Measurements from ENCODE around the gene SLC26A11. TPM values are rescaled to one million over a fixed set of nuclear protein-coding genes. Genes with fewer than 3 reads are reported as not detected.
"Not testable (repeated sequence)": the region's sequence is repeated elsewhere in the genome, so short reads cannot be mapped to it uniquely, and the experiment has no call there.

The SLC26A11 gene
- total and polyA plus RNA-seq, 2 donors (not counting 1 experiment from before 2014, with no cell fraction given), result 10.1 to 31.4 TPM

DNA sequence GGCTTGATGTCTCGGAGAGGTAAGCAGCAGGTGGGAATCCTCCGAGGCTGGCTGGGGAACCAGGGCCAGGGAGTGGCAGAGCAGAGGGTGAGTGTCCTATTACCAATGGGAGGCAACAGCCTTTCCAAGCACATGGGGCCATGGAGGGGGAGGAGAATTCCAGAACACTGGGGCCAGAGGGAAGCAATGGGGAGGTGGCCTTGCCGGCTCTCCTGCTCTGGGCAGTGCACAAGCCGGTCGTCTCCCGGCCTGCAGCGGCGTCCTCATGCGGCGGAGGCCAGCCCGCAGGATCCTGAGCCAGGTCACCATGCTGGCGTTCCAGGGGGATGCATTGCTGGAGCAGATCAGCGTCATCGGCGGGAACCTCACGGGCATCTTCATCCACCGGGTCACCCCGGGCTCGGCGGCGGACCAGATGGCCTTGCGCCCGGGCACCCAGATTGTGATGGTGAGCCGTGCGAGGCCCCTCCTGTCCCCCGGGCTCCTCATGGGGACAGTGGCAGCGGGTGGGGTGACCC is 22.0 kb upstream of the SLC26A11 start:
- Histone ChIP-seq H3K9ac (ENCODE audit: low read length) (no peak overlapping the region), H3K27me3 (replicated peaks in 1 of 4; ENCODE audit: control extremely low read depth in 1 of 4, control insufficient read depth in 3 of 4, insufficient read depth in 4 of 4, low read length in 3 of 4) (peaks cover 0 to 11% (median 0%) of the 10 kb centered on the region in 4 experiments), H3K79me2 (ENCODE audit: control insufficient read depth, insufficient read depth, low read length) (no peaks in the 10 kb centered on the region), H4K20me1 (ENCODE audit: control insufficient read depth, insufficient read depth, low read length, poor library complexity, severe bottlenecking) (no peaks in the 10 kb centered on the region), H3K4me3 (ENCODE audit: control extremely low read depth in 1 of 5, extremely low read depth in 1 of 5, insufficient read depth in 1 of 5, low read depth in 2 of 5, low read length in 4 of 5) (no peak overlapping the region), H3K4me2 (replicated peaks; ENCODE audit: low read depth, low read length, poor library complexity, severe bottlenecking) (no peak overlapping the region), H3K27ac (ENCODE audit: low read length in 2 of 2) (no peak overlapping the region), H2AFZ (ENCODE audit: insufficient read depth, low read depth, low read length, poor library complexity, severe bottlenecking) (no peak overlapping the region), H3K4me1 (ENCODE audit: control insufficient read depth in 2 of 2, insufficient read depth in 2 of 2, low read length in 2 of 2) (no peaks in the 10 kb centered on the region), H3K36me3 (replicated peaks in 1 of 2; ENCODE audit: control extremely low read depth in 1 of 2, control insufficient read depth in 1 of 2, extremely low read depth in 1 of 2, insufficient read depth in 2 of 2, low read length in 1 of 2) (no peaks in the 10 kb centered on the region), H3K9me3 (ENCODE audit: control extremely low read depth in 1 of 3, control insufficient read depth in 2 of 3, insufficient read depth in 1 of 3, low read length in 2 of 3) (peaks cover 0 to 9% (median 0%) of the 10 kb centered on the region in 3 donors)
- no peak overlapping the region for H3K4me3 Mint-ChIP-seq
- intact Hi-C loops (cut with micrococcal nuclease), result no loop called here
- no peak for DNase-seq
- no peak overlapping the region for H3K27ac Mint-ChIP-seq
- ChIA-PET CTCF (interaction anchor here (3.9 to 4.7 kb wide), 2 partner anchors 56 to 164 kb away, joined by 26 to 55 read pairs; no protein-coding TSS in a partner anchor), POLR2A (no interaction called here)
- no peak for ATAC-seq (ENCODE audit: low read depth)
- no peak for TF ChIP-seq EZH2 (IDR thresholded peaks at IDR 0.05; ENCODE audit: borderline replicate concordance, insufficient read depth, low read depth, low read length, poor library complexity, severe bottlenecking)
- TF ChIP-seq, protein P1, sequence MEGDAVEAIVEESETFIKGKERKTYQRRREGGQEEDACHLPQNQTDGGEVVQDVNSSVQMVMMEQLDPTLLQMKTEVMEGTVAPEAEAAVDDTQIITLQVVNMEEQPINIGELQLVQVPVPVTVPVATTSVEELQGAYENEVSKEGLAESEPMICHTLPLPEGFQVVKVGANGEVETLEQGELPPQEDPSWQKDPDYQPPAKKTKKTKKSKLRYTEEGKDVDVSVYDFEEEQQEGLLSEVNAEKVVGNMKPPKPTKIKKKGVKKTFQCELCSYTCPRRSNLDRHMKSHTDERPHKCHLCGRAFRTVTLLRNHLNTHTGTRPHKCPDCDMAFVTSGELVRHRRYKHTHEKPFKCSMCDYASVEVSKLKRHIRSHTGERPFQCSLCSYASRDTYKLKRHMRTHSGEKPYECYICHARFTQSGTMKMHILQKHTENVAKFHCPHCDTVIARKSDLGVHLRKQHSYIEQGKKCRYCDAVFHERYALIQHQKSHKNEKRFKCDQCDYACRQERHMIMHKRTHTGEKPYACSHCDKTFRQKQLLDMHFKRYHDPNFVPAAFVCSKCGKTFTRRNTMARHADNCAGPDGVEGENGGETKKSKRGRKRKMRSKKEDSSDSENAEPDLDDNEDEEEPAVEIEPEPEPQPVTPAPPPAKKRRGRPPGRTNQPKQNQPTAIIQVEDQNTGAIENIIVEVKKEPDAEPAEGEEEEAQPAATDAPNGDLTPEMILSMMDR (IDR thresholded peaks at IDR 0.05), result no peak
- 90% methylated on average over 14 of the region's 27 CpGs for WGBS (ENCODE audit: insufficient coverage)
- H3K4me1 Mint-ChIP-seq, result no peaks in the 10 kb centered on the region
- H3K9me3 Mint-ChIP-seq (ENCODE audit: insufficient read depth), result no peaks in the 10 kb centered on the region
- peaks cover 9% of the 10 kb centered on the region for H3K27me3 Mint-ChIP-seq

DNA sequence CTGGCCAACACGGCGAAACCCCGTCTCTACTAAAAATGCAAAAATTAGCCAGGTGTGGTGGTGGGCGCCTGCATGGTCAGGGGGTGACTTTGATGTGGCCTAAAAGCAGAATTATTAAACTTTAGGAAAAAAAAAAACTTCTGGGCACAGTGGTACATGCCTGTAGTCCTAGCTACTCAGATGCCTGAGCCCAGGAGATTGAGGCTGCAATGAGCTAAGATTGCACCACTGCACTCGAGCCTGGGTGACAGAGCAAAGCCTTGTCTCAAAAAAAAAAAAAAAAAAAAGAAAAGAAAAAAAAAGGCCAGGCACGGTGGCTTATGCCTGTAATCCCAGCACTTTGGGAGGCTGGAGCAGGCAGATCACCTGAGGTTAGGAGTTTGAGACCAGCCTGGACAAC is 20.9 kb upstream of the SLC26A11 start:
- POLR2A ChIA-PET; H3K4me2 ChIP-seq (replicated peaks; ENCODE audit: low read depth, low read length, poor library complexity, severe bottlenecking); H3K9ac ChIP-seq (ENCODE audit: low read length); H3K36me3 ChIP-seq (replicated peaks in 1 of 2; ENCODE audit: control extremely low read depth in 1 of 2, control insufficient read depth in 1 of 2, extremely low read depth in 1 of 2, insufficient read depth in 2 of 2, low read length in 1 of 2); H3K4me3 ChIP-seq (ENCODE audit: control extremely low read depth in 1 of 5, extremely low read depth in 1 of 5, insufficient read depth in 1 of 5, low read depth in 2 of 5, low read length in 4 of 5); intact Hi-C loops (cut with micrococcal nuclease); H3K79me2 ChIP-seq (ENCODE audit: control insufficient read depth, insufficient read depth, low read length); H3K27me3 ChIP-seq (replicated peaks in 1 of 4; ENCODE audit: control extremely low read depth in 1 of 4, control insufficient read depth in 3 of 4, insufficient read depth in 4 of 4, low read length in 3 of 4); H3K27ac ChIP-seq (ENCODE audit: low read length in 2 of 2); H3K27ac Mint-ChIP-seq; H3K27me3 Mint-ChIP-seq; DNase-seq; H3K4me3 Mint-ChIP-seq; ATAC-seq (ENCODE audit: low read depth); H3K4me1 ChIP-seq (ENCODE audit: control insufficient read depth in 2 of 2, insufficient read depth in 2 of 2, low read length in 2 of 2); H3K9me3 Mint-ChIP-seq (ENCODE audit: insufficient read depth); H4K20me1 ChIP-seq (ENCODE audit: control insufficient read depth, insufficient read depth, low read length, poor library complexity, severe bottlenecking); H3K9me3 ChIP-seq (ENCODE audit: control extremely low read depth in 1 of 3, control insufficient read depth in 2 of 3, insufficient read depth in 1 of 3, low read length in 2 of 3); H3K4me1 Mint-ChIP-seq; H2AFZ ChIP-seq (ENCODE audit: insufficient read depth, low read depth, low read length, poor library complexity, severe bottlenecking): not testable (repeated sequence)
- WGBS (ENCODE audit: insufficient coverage), result no CpG with 5 or more reads among the region's 6 CpGs
- CTCF ChIA-PET, result interaction anchor here (0.6 to 0.8 kb wide), 2 partner anchors 55 to 509 kb away, joined by 3 read pairs; no protein-coding TSS in a partner anchor
